Measurements from ENCODE around the gene ERCC1. TPM values are rescaled to one million over a fixed set of nuclear protein-coding genes. Genes with fewer than 3 reads are reported as not detected.
"Not testable (repeated sequence)": the region's sequence is repeated elsewhere in the genome, so short reads cannot be mapped to it uniquely, and the experiment has no call there.

Gene ERCC1
- total RNA-seq, 1 donor from 2014 or later: 48.8 TPM

GRCh38 chr19:45419895-45420294 lies 3.8 kb downstream of the ERCC1 start:
- Histone ChIP-seq H3K27me3 (no peaks in the 10 kb centered on the region), H3K36me3 (peaks cover 28% of the 10 kb centered on the region), H3K27ac (no peak overlapping the region), H3K4me3 (no peak overlapping the region), H3K9me3 (no peaks in the 10 kb centered on the region), H3K4me1 (peaks cover 23% of the 10 kb centered on the region)
- DNase-seq (no peak), ATAC-seq (no peak)
- intact Hi-C loops (cut with DNase I): no loop called here
- TF ChIP-seq CTCF (IDR thresholded peaks at IDR 0.05): no peak

- DNase-seq (peak; percentile 66), ATAC-seq (peak; percentile 35)
- no peak for TF ChIP-seq CTCF (IDR thresholded peaks at IDR 0.05)
- Histone ChIP-seq H3K27me3 (no peaks in the 10 kb centered on the region), H3K27ac (no peak overlapping the region), H3K4me1 (peaks cover 19% of the 10 kb centered on the region), H3K4me3 (no peak overlapping the region), H3K9me3 (no peaks in the 10 kb centered on the region), H3K36me3 (peaks cover 33% of the 10 kb centered on the region)
- intact Hi-C loops (cut with DNase I): no loop called here
Observed at GRCh38 chr19:45419396-45419795, 4.3 kb downstream of the ERCC1 start.

GRCh38 chr19:45418802-45419201 lies 4.9 kb downstream of the ERCC1 start:
- Histone ChIP-seq H3K9me3 (no peaks in the 10 kb centered on the region), H3K4me3 (no peak overlapping the region), H3K4me1 (peaks cover 13% of the 10 kb centered on the region), H3K27me3 (no peaks in the 10 kb centered on the region), H3K36me3 (peaks cover 39% of the 10 kb centered on the region), H3K27ac (no peak overlapping the region)
- intact Hi-C loops (cut with DNase I): no loop called here
- DNase-seq (no peak), ATAC-seq (no peak)
- no peak for TF ChIP-seq CTCF (IDR thresholded peaks at IDR 0.05)

- Histone ChIP-seq H3K4me3 (no peak overlapping the region), H3K4me1 (peaks cover 6% of the 10 kb centered on the region), H3K36me3 (peaks cover 56% of the 10 kb centered on the region), H3K9me3 (no peaks in the 10 kb centered on the region), H3K27ac (no peak overlapping the region), H3K27me3 (no peaks in the 10 kb centered on the region)
- no peak for ATAC-seq
- no peak for DNase-seq
- no peak for TF ChIP-seq CTCF (IDR thresholded peaks at IDR 0.05)
- intact Hi-C loops (cut with DNase I): no loop called here
Observed at GRCh38 chr19:45417151-45417550, 6.6 kb downstream of the ERCC1 start.

- no peak for TF ChIP-seq CTCF (IDR thresholded peaks at IDR 0.05)
- intact Hi-C loops (cut with DNase I): no loop called here
- Histone ChIP-seq H3K27ac (no peak overlapping the region), H3K27me3 (no peaks in the 10 kb centered on the region), H3K9me3 (no peaks in the 10 kb centered on the region), H3K4me1 (peaks cover 6% of the 10 kb centered on the region), H3K36me3 (peaks cover 56% of the 10 kb centered on the region), H3K4me3 (no peak overlapping the region)
- no peak for DNase-seq
- ATAC-seq: no peak
Observed at GRCh38 chr19:45414468-45414867, 9.2 kb downstream of the ERCC1 start.

GRCh38 chr19:45413497-45413896 lies 10.2 kb downstream of the ERCC1 start:
- no peak for DNase-seq
- H3K27ac ChIP-seq: no peak overlapping the region
- H3K4me1 ChIP-seq: no peaks in the 10 kb centered on the region
- no peak for TF ChIP-seq CTCF (IDR thresholded peaks at IDR 0.05)
- no peaks in the 10 kb centered on the region for H3K27me3 ChIP-seq
- H3K36me3 ChIP-seq: peaks cover 56% of the 10 kb centered on the region
- no peak overlapping the region for H3K4me3 ChIP-seq
- intact Hi-C loops (cut with DNase I): no loop called here
- no peak for ATAC-seq
- no peaks in the 10 kb centered on the region for H3K9me3 ChIP-seq

- H3K4me1 ChIP-seq; H3K27me3 ChIP-seq; ATAC-seq; DNase-seq; H3K9me3 ChIP-seq; H3K4me3 ChIP-seq; intact Hi-C loops (cut with DNase I); H3K27ac ChIP-seq: not testable (repeated sequence)
- H3K36me3 ChIP-seq: peaks cover 30% of the 10 kb centered on the region
Observed at GRCh38 chr19:45410330-45410729, 13.4 kb downstream of the ERCC1 start.

Measured in upper lobe of right lung (tissue), 1 donor.